ENCODE measurements around the gene SIGLEC1.

Gene SIGLEC1

GRCh38 chr20:3753098-3753497 is 40.7 kb upstream of the SIGLEC1 start:
- ChIA-PET POLR2A (interaction anchor here (0.6 to 1.2 kb wide), 2 partner anchors 15 to 124 kb away, joined by 3 to 4 read pairs; no protein-coding TSS in a partner anchor), CTCF (interaction anchor here (0.9 to 11.2 kb wide), 26 partner anchors 4 to 371 kb away, joined by 3 to 119 read pairs (median 5); partner anchors contain the start of genes ADISSP and SPEF1)
- peak; percentile 16 for DNase-seq (ENCODE audit: low read depth, low spot score)
- peak; percentile 83 for TF ChIP-seq CTCF (IDR thresholded peaks at IDR 0.05; ENCODE audit: insufficient read depth, low read length, missing control alignments)
- no peak overlapping the region for H3K4me3 ChIP-seq (ENCODE audit: low read depth, low read length)

DNA sequence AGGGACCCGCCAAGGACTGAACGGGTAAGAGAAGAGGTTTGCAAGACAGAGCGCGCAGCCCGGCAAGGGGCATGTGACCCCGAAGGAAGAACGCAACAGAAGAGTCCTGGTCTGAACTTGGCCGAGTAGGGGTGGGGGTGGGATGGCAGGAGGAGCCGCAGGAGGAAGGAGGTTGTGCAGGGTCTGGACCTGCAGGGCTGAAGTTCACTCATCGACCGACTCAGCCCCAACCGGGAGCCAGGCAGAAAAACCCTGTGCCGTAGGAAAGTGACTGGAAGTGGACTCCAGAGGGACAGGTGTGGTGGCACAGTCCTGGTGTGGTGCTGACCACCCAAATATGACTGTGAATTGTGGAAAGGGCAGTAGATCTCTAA is 40.0 kb upstream of the SIGLEC1 start:
- H3K4me3 ChIP-seq (ENCODE audit: low read depth, low read length): no peak overlapping the region
- ChIA-PET POLR2A (interaction anchor here (0.6 to 1.2 kb wide), 2 partner anchors 16 to 125 kb away, joined by 3 to 4 read pairs; no protein-coding TSS in a partner anchor), CTCF (interaction anchor here (0.9 to 11.2 kb wide), 24 partner anchors 4 to 372 kb away, joined by 3 to 119 read pairs (median 6); partner anchors contain the start of genes ADISSP and SPEF1)
- TF ChIP-seq CTCF (IDR thresholded peaks at IDR 0.05; ENCODE audit: insufficient read depth, low read length, missing control alignments): no peak
- no peak for DNase-seq (ENCODE audit: low read depth, low spot score)

- TF ChIP-seq CTCF (IDR thresholded peaks at IDR 0.05; ENCODE audit: insufficient read depth, low read length, missing control alignments): no peak
- POLR2A ChIA-PET: interaction anchor here (0.6 kb wide), 1 partner anchor 130 kb away, joined by 3 read pairs; no protein-coding TSS in a partner anchor
- H3K4me3 ChIP-seq (ENCODE audit: low read depth, low read length): no peak overlapping the region
- CTCF ChIA-PET: interaction anchor here (0.9 to 11.2 kb wide), 23 partner anchors 4 to 340 kb away, joined by 3 to 119 read pairs (median 6); partner anchors contain the start of genes ADISSP and SPEF1
- DNase-seq (ENCODE audit: low read depth, low spot score): no peak
Measured at GRCh38 chr20:3751675-3752385, 39.4 kb upstream of the SIGLEC1 start.

- POLR2A ChIA-PET: interaction anchor here (0.6 kb wide), 1 partner anchor 131 kb away, joined by 3 read pairs; no protein-coding TSS in a partner anchor
- TF ChIP-seq CTCF (IDR thresholded peaks at IDR 0.05; ENCODE audit: insufficient read depth, low read length, missing control alignments): no peak
- H3K4me3 ChIP-seq (ENCODE audit: low read depth, low read length): no peak overlapping the region
- CTCF ChIA-PET: interaction anchor here (0.8 to 11.2 kb wide), 18 partner anchors 6 to 105 kb away, joined by 3 to 119 read pairs (median 6); partner anchors contain the start of genes ADISSP and SPEF1
- no peak for DNase-seq (ENCODE audit: low read depth, low spot score)
Measured at GRCh38 chr20:3751305-3751674, 38.9 kb upstream of the SIGLEC1 start.

- CTCF ChIA-PET: interaction anchor here (0.7 to 11.2 kb wide), 15 partner anchors 8 to 186 kb away, joined by 3 to 119 read pairs (median 6); partner anchors contain the start of genes ADISSP, AP5S1 and SPEF1
- peak; percentile 44 for TF ChIP-seq CTCF (IDR thresholded peaks at IDR 0.05; ENCODE audit: insufficient read depth, low read length, missing control alignments)
Measured at GRCh38 chr20:3749689-3750531, 37.5 kb upstream of the SIGLEC1 start.

More at GRCh38 chr20:3749689-3750531, 37.5 kb upstream of the SIGLEC1 start:
- no peak overlapping the region for H3K4me3 ChIP-seq (ENCODE audit: low read depth, low read length)
- no peak for DNase-seq (ENCODE audit: low read depth, low spot score)
- POLR2A ChIA-PET: no interaction called here

Data from AG04449 (cell line).